Choroid plexus epithelial cell (primary cell): ENCODE results near the gene FHAD1.

ENCODE experiments used
- DNase-seq: peaks from one replicate; pipeline ENCODE4 v3.0.0-alpha.2; 2010; ENCODE audit warnings: low read depth
- H3K4me3 ChIP-seq: 2 replicates; pipeline ENCODE4 v1.5.1; 2011; ENCODE audit warnings: low read depth, mild to moderate bottlenecking, control low read depth, low read length, moderate library complexity
- CTCF ChIP-seq: conservative IDR thresholded peaks from 2 replicates; pipeline ENCODE4 v1.5.1; 2011; ENCODE audit warnings: low read depth, mild to moderate bottlenecking, control low read depth, inconsistent platforms, low read length, moderate library complexity

The FHAD1 gene

GRCh38 chr1:15339570-15339969 is 92.5 kb downstream of the FHAD1 start:
- no peak for DNase-seq
- no peak overlapping the region for H3K4me3 ChIP-seq
- TF ChIP-seq CTCF, result no peak

GRCh38 chr1:15341228-15341627 is 94.2 kb downstream of the FHAD1 start:
- no peak for TF ChIP-seq CTCF
- no peak for DNase-seq
- no peak overlapping the region for H3K4me3 ChIP-seq

GRCh38 chr1:15341634-15342407 is 94.8 kb downstream of the FHAD1 start:
- DNase-seq, result peak; percentile 75
- H3K4me3 ChIP-seq, result no peak overlapping the region
- TF ChIP-seq CTCF, result no peak

- no peak for TF ChIP-seq CTCF
- DNase-seq, result no peak
- H3K4me3 ChIP-seq, result no peak overlapping the region
Measured at GRCh38 chr1:15342408-15342967, 95.5 kb downstream of the FHAD1 start.

- H3K4me3 ChIP-seq, result no peak overlapping the region
- DNase-seq, result no peak
- TF ChIP-seq CTCF, result no peak
Measured at GRCh38 chr1:15343099-15343498, 96.1 kb downstream of the FHAD1 start.

- DNase-seq, result peak; percentile 25
- TF ChIP-seq CTCF, result no peak
Measured at GRCh38 chr1:15343729-15344128, 96.7 kb downstream of the FHAD1 start.

GRCh38 chr1:15344380-15344779 is 97.4 kb downstream of the FHAD1 start:
- H3K4me3 ChIP-seq, result no peak overlapping the region
- no peak for TF ChIP-seq CTCF
- no peak for DNase-seq

More at GRCh38 chr1:15343729-15344128, 96.7 kb downstream of the FHAD1 start:
- H3K4me3 ChIP-seq, result no peak overlapping the region
